Measurements from ENCODE around the gene DNAL4. TPM values are rescaled to one million over a fixed set of nuclear protein-coding genes. Genes with fewer than 3 reads are reported as not detected.
A peak's percentile ranks its signal among the peaks of the same experiment; 100 is the strongest.

Gene DNAL4
- total RNA-seq, 4 donors from 2014 or later = 6.7 to 12.8 (median 9.4) TPM

- ATAC-seq (ENCODE audit: low FRiP score) = peak; percentile 84
- DNase-seq (ENCODE audit: low spot score) = no peak
- no peak for TF ChIP-seq CTCF (IDR thresholded peaks at IDR 0.05)
These were observed 11.4 kb downstream of the DNAL4 start for GRCh38 chr22:38782402-38783094.

- no peak for ATAC-seq (ENCODE audit: low FRiP score)
- TF ChIP-seq CTCF (IDR thresholded peaks at IDR 0.05) = no peak
These were observed 12.9 kb downstream of the DNAL4 start for GRCh38 chr22:38781033-38781432.

GRCh38 chr22:38777087-38777671, 16.8 kb downstream of the DNAL4 start:
- ATAC-seq (ENCODE audit: low FRiP score) (no peak), DNase-seq (ENCODE audit: low spot score) (no peak)
- TF ChIP-seq CTCF (IDR thresholded peaks at IDR 0.05) = no peak

More at GRCh38 chr22:38781033-38781432, 12.9 kb downstream of the DNAL4 start:
- DNase-seq (ENCODE audit: low spot score) = no peak

GRCh38 chr22:38776086-38776485, 17.9 kb downstream of the DNAL4 start:
- no peak for ATAC-seq (ENCODE audit: low FRiP score)
- no peak for TF ChIP-seq CTCF (IDR thresholded peaks at IDR 0.05)
- DNase-seq (ENCODE audit: low spot score) = no peak

GRCh38 chr22:38775656-38776055, 18.3 kb downstream of the DNAL4 start:
- DNase-seq (ENCODE audit: low spot score) (no peak), ATAC-seq (ENCODE audit: low FRiP score) (no peak)
- no peak for TF ChIP-seq CTCF (IDR thresholded peaks at IDR 0.05)

- ATAC-seq (ENCODE audit: low FRiP score) (no peak), DNase-seq (ENCODE audit: low spot score) (no peak)
- no peak for TF ChIP-seq CTCF (IDR thresholded peaks at IDR 0.05)
These were observed 19.3 kb downstream of the DNAL4 start for GRCh38 chr22:38774496-38775166.
